Trophoblast cell (in vitro differentiated cells and primary cell): Measurements from ENCODE around the gene ERICH2.

ENCODE experiments used
- DNase-seq, 2 donors: peaks; one replicate each; pipeline ENCODE4 v3.0.0-alpha.2; 2016
- H2AFZ ChIP-seq: 2 replicates; pipeline ENCODE4 v1.6.1; 2013; ENCODE audit warnings: low read length, moderate library complexity, mild to moderate bottlenecking; ENCODE audit not compliant: insufficient read depth, poor library complexity
- H2AK5ac ChIP-seq: 2 replicates; pipeline ENCODE4 v1.6.1; 2013; ENCODE audit warnings: mild to moderate bottlenecking, low read length
- H2BK120ac ChIP-seq: 2 replicates; pipeline ENCODE4 v1.6.1; 2013; ENCODE audit warnings: low read length, mild to moderate bottlenecking, moderate library complexity; ENCODE audit not compliant: insufficient read depth, poor library complexity
- H2BK12ac ChIP-seq: 2 replicates; pipeline ENCODE4 v1.6.1; 2013; ENCODE audit warnings: mild to moderate bottlenecking, low read length, moderate library complexity
- H2BK5ac ChIP-seq: 2 replicates; pipeline ENCODE4 v1.6.1; 2013; ENCODE audit warnings: low read length, low read depth, moderate library complexity, mild to moderate bottlenecking; ENCODE audit not compliant: poor library complexity
- H3K14ac ChIP-seq: 2 replicates; pipeline ENCODE4 v1.6.1; 2013; ENCODE audit warnings: mild to moderate bottlenecking, low read length
- H3K18ac ChIP-seq: 2 replicates; pipeline ENCODE4 v1.6.1; 2013; ENCODE audit warnings: mild to moderate bottlenecking, low read length
- H3K23ac ChIP-seq: 2 replicates; pipeline ENCODE4 v1.6.1; 2013; ENCODE audit warnings: low read length
- H3K27ac ChIP-seq: 2 replicates; pipeline ENCODE4 v1.5.1; 2013; ENCODE audit warnings: low read depth, mild to moderate bottlenecking, inconsistent platforms, low read length, moderate library complexity
- H3K27me3 ChIP-seq: 2 replicates; pipeline ENCODE4 v1.6.1; 2013; ENCODE audit warnings: inconsistent platforms, mild to moderate bottlenecking, low read length, moderate library complexity; ENCODE audit not compliant: insufficient read depth
- H3K36me3 ChIP-seq, 2 experiments: 1 replicate in 1 of 2; 2 replicates in 1 of 2; pipeline ENCODE4 v1.6.1; 2013; ENCODE audit warnings: low read length in 2 of 2, mild to moderate bottlenecking in 2 of 2, moderate library complexity in 1 of 2; ENCODE audit not compliant: insufficient read depth in 2 of 2, control insufficient read depth in 1 of 2
- H3K4ac ChIP-seq: 2 replicates; pipeline ENCODE4 v1.6.1; 2013; ENCODE audit warnings: low read depth, mild to moderate bottlenecking, low read length, moderate library complexity
- H3K4me1 ChIP-seq, 2 experiments: 1 replicate in 1 of 2; 2 replicates in 1 of 2; pipeline ENCODE4 v1.6.1; 2013; ENCODE audit warnings: low read length in 2 of 2, mild to moderate bottlenecking in 2 of 2, moderate library complexity in 1 of 2; ENCODE audit not compliant: insufficient read depth in 2 of 2, control insufficient read depth in 1 of 2
- H3K4me2 ChIP-seq: 2 replicates; pipeline ENCODE4 v1.6.1; 2013; ENCODE audit warnings: inconsistent platforms, mild to moderate bottlenecking, low read length, moderate library complexity
- H3K4me3 ChIP-seq: 2 replicates; pipeline ENCODE4 v1.5.1; 2013; ENCODE audit warnings: mild to moderate bottlenecking, low read depth, low read length, inconsistent platforms
- H3K79me1 ChIP-seq: one replicate; pipeline ENCODE4 v1.6.1; 2013; ENCODE audit warnings: low read length
- H3K79me2 ChIP-seq: 2 replicates; pipeline ENCODE4 v1.6.1; 2013; ENCODE audit warnings: low read length, mild to moderate bottlenecking; ENCODE audit not compliant: control insufficient read depth, insufficient read depth, poor library complexity
- H3K9ac ChIP-seq: 2 replicates; pipeline ENCODE4 v1.6.1; 2013; ENCODE audit warnings: mild to moderate bottlenecking, low read length
- H3K9me3 ChIP-seq: 2 replicates; pipeline ENCODE4 v1.6.1; 2013; ENCODE audit warnings: low read depth, mild to moderate bottlenecking, control low read depth, inconsistent platforms, low read length; ENCODE audit not compliant: insufficient read depth
- H4K12ac ChIP-seq: 2 replicates; pipeline ENCODE4 v1.6.1; 2013; ENCODE audit warnings: low read depth, mild to moderate bottlenecking, low read length, moderate library complexity
- H4K8ac ChIP-seq: 2 replicates; pipeline ENCODE4 v1.6.1; 2013; ENCODE audit warnings: low read depth, mild to moderate bottlenecking, low read length, moderate library complexity
- H4K91ac ChIP-seq: one replicate; pipeline ENCODE4 v1.6.1; 2013; ENCODE audit warnings: low read depth, mild to moderate bottlenecking, low read length, moderate library complexity
- WGBS: extraction: QIAGEN DNeasy Blood & Tissue Kit; methylation state at CpG from one replicate; pipeline ENCODE4 v1.1.7; 2013; ENCODE audit warnings: missing lambda C conversion rate; ENCODE audit not compliant: insufficient read length, insufficient coverage; ENCODE audit errors: extremely low coverage; 5-methylcytosine and 5-hydroxymethylcytosine counted together

ERICH2 gene

DNA sequence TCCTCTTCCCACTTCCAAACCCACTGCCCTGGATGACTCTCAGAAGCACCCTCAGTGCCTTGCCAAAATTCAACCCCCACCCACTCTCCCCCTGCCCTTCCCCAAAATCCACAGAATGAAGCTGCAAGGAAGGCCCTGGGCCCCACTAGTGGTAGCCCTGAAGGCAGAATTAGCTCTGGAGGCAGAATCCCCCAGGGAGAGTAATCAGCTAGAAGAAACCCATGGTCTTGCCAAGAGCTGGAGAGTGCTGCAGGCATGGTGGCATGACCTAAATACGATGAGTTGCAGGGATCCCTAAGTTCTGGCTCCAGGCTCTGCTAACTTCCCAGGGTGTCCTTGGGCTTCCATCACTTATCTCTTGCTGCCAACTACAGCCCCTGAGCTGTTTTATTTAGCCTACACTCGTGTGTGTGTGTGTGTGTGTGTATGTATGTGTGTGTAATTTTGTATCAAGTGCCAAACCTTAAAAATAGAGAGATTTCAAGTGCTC is 54.4 kb downstream of the ERICH2 start:
- H3K4me2 ChIP-seq = no peak overlapping the region
- H3K36me3 ChIP-seq = no peaks in the 10 kb centered on the region
- no peaks in the 10 kb centered on the region for H3K79me2 ChIP-seq

DNA sequence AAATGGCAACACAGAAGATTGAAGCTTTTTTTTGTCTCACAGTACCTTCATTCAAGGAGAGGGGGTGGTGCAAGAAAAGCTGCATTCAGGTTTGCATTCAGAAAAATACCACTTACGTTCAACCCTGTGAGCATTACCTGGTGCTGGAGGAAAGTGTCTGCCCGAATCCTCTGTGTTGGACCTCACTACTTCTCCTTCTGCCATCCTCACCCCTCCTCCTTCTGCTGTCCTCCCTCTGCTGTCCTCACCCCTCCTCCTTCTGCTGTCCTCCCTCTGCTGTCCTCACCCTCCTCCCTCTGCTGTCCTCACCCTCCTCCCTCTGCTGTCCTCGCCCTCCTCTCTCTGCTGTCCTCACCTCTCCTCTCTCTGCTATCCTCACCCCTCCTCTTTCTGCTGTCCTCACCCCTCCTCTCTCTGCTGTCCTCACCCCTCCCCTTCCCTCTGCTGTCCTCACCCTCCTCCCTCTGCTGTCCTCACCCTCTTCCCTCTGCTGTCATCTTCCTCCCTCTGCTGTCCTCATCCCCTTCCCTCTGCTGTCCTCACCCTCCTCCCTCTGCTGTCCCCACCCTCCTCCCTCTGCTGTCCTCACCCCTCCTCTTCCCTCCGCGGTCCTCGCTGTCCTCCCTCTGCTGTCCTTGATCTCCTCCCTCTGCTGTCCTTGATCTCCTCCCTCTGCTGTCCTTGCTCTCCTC is 57.8 kb downstream of the ERICH2 start:
- H3K4me3 ChIP-seq = no peak overlapping the region
- H2BK5ac ChIP-seq = no peak overlapping the region
- H3K36me3 ChIP-seq = no peaks in the 10 kb centered on the region
- no peak overlapping the region for H3K23ac ChIP-seq
- H4K8ac ChIP-seq = no peak overlapping the region
- peaks cover 10% of the 10 kb centered on the region for H3K9me3 ChIP-seq
- no peak overlapping the region for H2BK120ac ChIP-seq
- H2AFZ ChIP-seq = no peak overlapping the region
- H3K18ac ChIP-seq = no peak overlapping the region
- H3K14ac ChIP-seq = no peak overlapping the region
- no peaks in the 10 kb centered on the region for H3K79me2 ChIP-seq
- no peak overlapping the region for H2BK12ac ChIP-seq
- WGBS = no CpG with 5 or more reads among the region's 6 CpGs
- H2AK5ac ChIP-seq = no peak overlapping the region
- no peak for DNase-seq
- H3K79me1 ChIP-seq = no peaks in the 10 kb centered on the region
- no peak overlapping the region for H3K27ac ChIP-seq
- H3K27me3 ChIP-seq = peaks cover 20% of the 10 kb centered on the region
- H3K4me1 ChIP-seq = peaks cover 3 to 7% of the 10 kb centered on the region in 2 experiments
- no peak overlapping the region for H3K4me2 ChIP-seq
- no peak overlapping the region for H4K91ac ChIP-seq
- no peak overlapping the region for H3K4ac ChIP-seq
- H4K12ac ChIP-seq = no peak overlapping the region
- no peak overlapping the region for H3K9ac ChIP-seq

More for the DNA sequence above, 54.4 kb downstream of the ERICH2 start:
- no CpG with 5 or more reads among the region's 2 CpGs for WGBS
- H3K14ac ChIP-seq = no peak overlapping the region
- H4K8ac ChIP-seq = no peak overlapping the region
- peaks cover 53% of the 10 kb centered on the region for H3K27me3 ChIP-seq
- no peak overlapping the region for H3K4me3 ChIP-seq
- no peak overlapping the region for H2AK5ac ChIP-seq
- H3K9ac ChIP-seq = no peak overlapping the region
- H2BK5ac ChIP-seq = no peak overlapping the region
- no peak overlapping the region for H3K4ac ChIP-seq
- no peak overlapping the region for H2AFZ ChIP-seq
- DNase-seq = no peak
- H3K79me1 ChIP-seq = no peaks in the 10 kb centered on the region
- H2BK120ac ChIP-seq = no peak overlapping the region
- H3K18ac ChIP-seq = no peak overlapping the region
- H2BK12ac ChIP-seq = no peak overlapping the region
- H3K4me1 ChIP-seq = peaks cover 17 to 28% of the 10 kb centered on the region in 2 experiments
- no peak overlapping the region for H3K23ac ChIP-seq
- no peak overlapping the region for H3K27ac ChIP-seq
- H4K91ac ChIP-seq = no peak overlapping the region
- H3K9me3 ChIP-seq = peaks cover 14% of the 10 kb centered on the region
- no peak overlapping the region for H4K12ac ChIP-seq

DNA sequence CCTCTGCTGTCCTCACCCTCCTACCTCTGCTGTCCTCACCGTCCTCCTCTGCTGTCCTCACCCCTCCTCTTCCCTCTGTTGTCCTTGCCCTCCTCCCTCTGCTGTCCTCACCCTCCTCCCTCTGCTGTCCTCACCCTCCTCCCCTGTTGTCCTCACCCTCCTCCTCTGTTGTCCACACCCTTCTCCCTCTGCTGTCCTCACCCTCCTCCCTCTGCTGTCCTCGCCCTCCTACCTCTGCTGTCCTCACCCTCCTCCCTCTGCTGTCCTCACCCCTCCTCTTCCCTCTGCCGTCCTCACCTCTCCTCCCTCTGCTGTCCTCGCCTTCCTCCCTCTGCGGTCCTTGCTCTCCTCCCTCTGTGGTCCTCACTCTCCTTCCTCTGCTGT is 58.3 kb downstream of the ERICH2 start:
- Histone ChIP-seq H3K23ac (no peak overlapping the region), H3K9ac (no peak overlapping the region), H3K4ac (no peak overlapping the region), H3K4me3 (peak overlapping the region; percentile 1), H3K79me2 (no peaks in the 10 kb centered on the region), H2BK12ac (no peak overlapping the region), H3K36me3 (no peaks in the 10 kb centered on the region), H3K27ac (no peak overlapping the region), H3K9me3 (peaks cover 7% of the 10 kb centered on the region), H2AFZ (no peak overlapping the region), H3K79me1 (no peaks in the 10 kb centered on the region), H3K4me1 (peaks cover 0 to 5% of the 10 kb centered on the region in 2 experiments), H2BK120ac (no peak overlapping the region), H4K91ac (no peak overlapping the region), H3K27me3 (peaks cover 16% of the 10 kb centered on the region), H3K4me2 (no peak overlapping the region), H4K12ac (no peak overlapping the region), H2AK5ac (no peak overlapping the region), H2BK5ac (no peak overlapping the region), H3K18ac (no peak overlapping the region), H4K8ac (no peak overlapping the region), H3K14ac (no peak overlapping the region)
- DNase-seq = no peak
- no CpG with 5 or more reads among the region's 5 CpGs for whole genome bisulfite sequencing

DNA sequence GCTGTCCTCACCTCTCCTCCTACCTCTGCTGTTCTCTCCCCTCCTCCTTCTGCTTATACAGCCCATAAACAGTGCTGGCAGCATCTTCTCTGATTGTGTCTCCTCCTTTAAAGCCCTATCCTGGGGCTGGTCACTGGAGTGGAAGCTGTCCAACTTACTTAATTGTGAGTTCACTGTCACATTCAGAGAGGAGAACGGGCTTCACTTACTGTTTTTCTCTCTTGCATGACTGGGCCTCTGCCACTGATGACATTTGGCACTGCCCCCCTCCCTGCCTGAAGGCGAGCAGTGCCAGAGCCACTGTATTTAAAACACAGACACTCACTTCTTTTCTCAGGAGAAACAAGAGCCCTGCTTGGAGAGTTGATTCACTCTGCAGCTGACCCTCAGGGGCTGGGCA is 58.9 kb downstream of the ERICH2 start:
- no CpG with 5 or more reads among the region's 2 CpGs for WGBS
- H3K4me2 ChIP-seq = no peak overlapping the region
- H3K4me1 ChIP-seq = no peaks in the 10 kb centered on the region
- no peak overlapping the region for H3K23ac ChIP-seq
- no peak overlapping the region for H2BK5ac ChIP-seq
- H3K18ac ChIP-seq = no peak overlapping the region
- no peak overlapping the region for H4K8ac ChIP-seq
- no peak overlapping the region for H3K9ac ChIP-seq
- H4K91ac ChIP-seq = no peak overlapping the region
- no peak overlapping the region for H2AK5ac ChIP-seq
- H3K4me3 ChIP-seq = no peak overlapping the region
- H3K4ac ChIP-seq = no peak overlapping the region
- no peak overlapping the region for H2AFZ ChIP-seq
- no peak overlapping the region for H2BK120ac ChIP-seq
- peaks cover 11% of the 10 kb centered on the region for H3K27me3 ChIP-seq
- H4K12ac ChIP-seq = no peak overlapping the region
- H3K14ac ChIP-seq = no peak overlapping the region
- no peaks in the 10 kb centered on the region for H3K79me2 ChIP-seq
- H2BK12ac ChIP-seq = no peak overlapping the region
- H3K9me3 ChIP-seq = peaks cover 6% of the 10 kb centered on the region
- H3K27ac ChIP-seq = no peak overlapping the region
- H3K79me1 ChIP-seq = no peaks in the 10 kb centered on the region
- no peak for DNase-seq
- no peaks in the 10 kb centered on the region for H3K36me3 ChIP-seq
